COLO668 (cell line): ENCODE measurements around the gene KLHL17.

ENCODE experiments used
- DNase-seq: peaks from one replicate; lab custom pipeline; 2025; ENCODE audit not compliant: unreplicated experiment; lab: John Stamatoyannopoulos, UW

KLHL17 gene

DNA sequence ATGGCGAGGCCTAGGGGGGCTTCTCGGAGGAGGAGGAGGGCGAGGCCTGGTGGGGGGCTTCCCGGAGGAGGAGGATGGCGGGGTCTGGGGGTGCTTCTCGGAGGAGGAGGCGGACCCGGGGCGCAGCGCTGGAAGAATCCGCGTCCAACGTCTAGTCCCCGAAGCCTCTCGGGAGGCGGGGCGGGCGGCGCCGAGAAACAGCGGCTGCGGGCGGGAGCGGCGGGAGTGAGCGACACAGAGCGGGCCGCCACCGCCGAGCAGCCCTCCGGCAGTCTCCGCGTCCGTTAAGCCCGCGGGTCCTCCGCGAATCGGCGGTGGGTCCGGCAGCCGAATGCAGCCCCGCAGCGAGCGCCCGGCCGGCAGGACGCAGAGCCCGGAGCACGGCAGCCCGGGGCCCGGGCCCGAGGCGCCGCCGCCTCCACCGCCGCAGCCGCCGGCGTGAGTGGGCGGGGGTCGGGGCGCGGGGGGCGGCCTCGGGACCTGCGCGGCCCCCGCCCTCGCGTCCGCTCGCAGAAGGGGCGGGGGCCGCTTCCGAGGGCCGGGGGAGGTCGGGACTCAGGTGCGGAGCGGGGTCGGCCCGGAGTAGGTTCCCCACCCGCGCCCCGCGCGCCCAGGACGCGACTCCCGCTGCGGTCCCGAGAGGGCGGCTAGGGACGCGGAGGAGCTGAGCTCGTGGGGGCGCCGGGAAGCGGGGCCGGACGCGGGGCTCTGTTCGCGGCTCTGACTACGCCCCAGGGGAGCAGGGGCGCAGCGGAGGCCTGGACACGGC is at the start of gene KLHL17:
TSS of gene KLHL17 (plus strand) at position 222 of the 769 bp plus-strand sequence. CDS start at position 332, 110 bp downstream.
- DNase-seq: peak; percentile 92

DNA sequence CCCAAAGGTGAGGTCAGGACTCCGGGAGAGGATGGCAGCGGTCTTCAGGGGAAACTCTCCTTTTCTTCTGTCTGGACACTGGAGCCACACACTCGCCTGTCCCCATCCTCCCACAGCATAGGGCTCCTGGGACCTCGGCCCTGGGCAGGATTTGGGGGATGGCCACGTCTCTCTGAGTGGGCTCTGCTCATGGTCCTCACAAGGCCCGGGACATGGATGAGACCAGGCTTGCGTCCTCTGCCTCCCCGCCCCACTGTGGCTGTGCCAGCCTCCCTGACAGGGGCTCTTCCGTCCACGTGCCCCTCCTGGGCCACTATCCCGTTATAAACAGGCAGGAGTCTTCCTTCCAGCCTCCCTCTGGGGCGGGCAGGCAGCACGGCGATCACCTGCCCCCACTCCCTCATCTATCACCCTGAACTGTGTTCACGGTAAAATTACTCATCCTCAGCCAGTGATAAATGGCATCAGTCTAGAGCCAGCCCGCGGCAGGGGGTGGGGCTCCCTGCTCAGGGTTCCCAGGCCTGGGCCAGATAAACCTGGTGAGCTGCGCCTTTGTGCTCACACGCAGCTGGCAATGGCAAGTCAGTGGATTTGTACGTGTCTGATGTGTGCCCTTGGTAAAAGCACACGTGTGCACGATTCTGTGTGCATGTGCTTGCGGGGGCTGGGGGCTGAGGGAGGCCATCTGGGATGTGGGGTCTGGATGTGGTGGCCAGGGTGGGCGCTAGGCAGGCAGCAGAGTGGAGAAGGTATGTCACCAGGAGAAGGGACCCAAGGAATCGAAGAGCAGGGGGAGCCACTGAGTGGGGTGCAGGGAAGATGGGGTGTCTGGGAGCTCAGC is 49.3 kb upstream of the KLHL17 start:
- DNase-seq: peak; percentile 96

DNA sequence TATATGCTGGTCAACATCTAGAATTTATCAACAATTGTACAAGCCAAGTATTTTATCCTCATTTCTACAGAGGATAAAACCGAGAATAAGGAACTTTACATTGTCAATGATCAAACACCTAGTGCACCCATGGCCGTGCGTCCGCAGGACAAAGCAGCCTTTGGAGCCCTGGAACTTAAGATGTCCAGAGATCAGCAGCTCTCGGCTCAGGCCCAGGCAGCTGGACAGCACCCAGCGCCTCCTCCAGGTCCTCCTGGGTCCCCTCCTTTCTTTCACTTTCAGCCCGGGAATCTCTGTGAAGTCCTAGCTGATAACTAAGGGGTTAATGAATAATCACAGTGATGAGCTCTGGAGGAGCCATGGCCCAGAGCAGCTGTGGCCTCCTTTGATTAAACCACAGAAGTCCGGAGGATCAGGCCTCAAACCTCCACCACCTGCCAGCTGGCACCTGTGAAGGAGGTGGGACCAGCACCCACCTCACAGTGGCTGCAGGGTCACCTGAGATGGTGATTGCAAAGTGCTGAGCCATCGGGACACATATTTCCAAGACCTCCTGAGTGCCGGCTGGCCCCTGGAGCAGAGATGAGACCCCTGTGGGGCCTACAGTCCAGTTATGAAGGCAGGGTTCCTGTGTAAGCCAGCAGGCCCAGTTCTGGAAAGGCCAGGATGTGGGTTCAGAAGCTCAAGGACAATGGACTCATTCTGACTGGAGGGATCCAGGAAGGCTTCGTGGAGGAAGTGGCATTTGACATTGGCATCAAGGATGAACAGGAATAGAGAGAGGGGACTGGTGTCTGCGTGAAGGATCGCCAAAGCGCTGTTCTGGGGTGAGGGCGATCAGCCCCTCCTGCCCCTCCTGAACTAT is 48.3 kb upstream of the KLHL17 start:
- DNase-seq: peak; percentile 78

DNA sequence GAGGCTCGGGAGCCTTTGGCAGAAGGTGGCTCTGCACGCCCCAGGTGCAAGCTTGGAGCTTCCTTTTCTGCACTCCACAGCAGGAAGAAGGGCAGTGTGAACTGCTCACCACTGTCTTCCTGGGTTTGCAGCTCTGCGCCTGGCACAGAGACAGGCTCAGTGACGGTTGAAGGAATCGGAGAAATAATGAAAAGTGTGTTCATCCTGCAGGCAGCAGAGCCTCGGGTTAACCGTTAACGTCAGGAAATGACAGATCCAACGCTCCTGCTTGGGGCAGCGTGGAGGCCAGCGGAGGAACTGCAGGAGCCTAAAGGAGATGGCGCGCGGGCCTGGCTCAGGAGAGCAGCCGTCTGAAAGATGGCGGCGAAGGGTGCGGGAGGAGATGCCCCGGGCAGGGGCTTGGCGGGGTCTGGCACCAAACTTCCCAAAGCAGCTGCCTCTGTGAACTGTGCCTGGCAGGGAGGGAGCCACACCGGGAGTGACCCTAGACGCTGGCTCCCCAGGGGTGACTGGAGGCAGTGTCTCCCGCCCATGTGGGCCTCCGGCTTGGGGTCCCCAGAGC is 47.6 kb upstream of the KLHL17 start:
- DNase-seq: no peak

DNA sequence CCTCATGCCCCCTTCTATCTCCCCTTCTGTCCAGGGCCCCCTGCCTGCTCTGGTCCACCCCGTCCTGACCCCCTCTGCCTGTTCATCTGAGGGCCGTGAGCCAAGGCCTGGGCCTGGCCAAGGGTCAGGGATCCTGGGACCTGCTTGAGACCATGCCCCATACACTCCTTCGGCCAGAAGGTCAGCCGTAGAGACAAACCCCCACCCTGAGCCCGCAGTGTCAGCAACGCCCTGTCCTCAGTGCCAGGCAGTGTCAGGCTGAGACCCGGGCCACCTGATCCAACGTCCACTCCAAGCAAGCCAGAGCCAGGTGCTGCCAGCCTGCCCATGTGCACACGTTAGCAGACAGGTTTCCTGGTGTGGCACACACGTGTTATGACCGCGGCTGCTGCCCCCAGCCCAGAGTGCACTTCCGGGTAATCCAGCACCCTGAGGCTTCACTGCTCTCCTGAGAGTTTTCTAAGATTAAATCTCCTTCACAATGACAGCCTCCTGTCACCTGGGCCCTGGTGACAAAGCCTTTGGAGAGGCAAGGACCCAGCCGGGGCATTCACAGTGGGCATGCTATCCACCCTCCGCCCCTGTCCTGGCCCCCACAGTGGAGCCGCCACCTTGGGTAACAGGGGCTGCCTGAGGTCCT is 46.8 kb upstream of the KLHL17 start:
- peak; percentile 64 for DNase-seq

DNA sequence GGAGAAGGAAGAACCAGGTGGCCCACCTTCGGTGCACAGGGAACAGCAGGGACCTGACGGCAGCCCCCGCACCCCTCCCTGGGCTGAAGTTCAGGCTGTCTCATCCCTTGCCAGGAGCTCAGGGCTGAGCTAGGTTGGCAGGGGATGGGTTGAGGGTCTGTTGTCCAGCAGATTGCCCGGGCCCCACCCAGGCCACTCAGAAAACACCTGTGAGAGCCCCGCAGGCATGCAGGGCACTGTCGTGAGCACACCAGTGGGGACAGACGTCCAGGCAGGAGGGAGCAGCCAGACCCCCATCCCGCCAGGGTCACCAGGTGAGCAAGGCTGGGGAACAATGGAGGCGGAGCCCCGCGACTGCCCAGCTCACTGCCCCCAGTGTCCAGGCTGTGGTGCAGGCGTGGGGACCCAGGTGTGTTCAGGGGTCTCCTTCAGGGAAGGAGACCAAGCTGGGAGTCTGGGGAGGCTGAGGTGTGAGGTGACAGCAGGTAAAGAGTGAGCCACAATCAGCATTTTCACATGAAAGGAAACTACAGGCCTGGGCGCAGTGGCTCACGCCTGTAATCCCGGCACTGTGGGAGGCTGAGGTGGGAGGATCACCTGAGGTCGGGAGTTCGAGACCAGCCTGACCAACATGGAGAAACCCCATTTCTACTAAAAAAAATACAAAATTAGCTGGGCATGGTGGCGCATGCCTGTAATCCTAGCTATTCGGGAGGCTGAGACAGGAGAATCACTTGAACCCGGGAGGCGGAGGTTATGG is 46.1 kb upstream of the KLHL17 start:
- DNase-seq: no peak

DNA sequence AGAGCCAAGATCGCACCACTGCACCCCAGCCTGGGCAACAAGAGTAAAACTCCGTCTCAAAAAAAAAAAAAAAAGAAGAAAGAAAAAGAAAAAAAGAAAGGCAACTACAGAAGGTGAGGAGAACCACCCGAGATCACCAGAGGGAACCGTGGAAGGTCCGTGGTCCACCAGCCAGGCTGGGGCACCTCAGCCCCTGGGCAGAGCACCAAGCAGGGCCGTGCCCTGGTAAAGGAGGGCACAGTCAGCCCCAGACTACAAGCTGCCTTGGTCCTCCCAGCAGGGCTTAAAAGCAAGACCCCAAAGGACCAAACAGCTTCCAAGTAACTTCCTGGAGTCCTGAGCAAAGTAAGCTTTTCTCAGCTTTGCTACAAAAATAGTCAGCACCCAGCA is 45.5 kb upstream of the KLHL17 start:
- no peak for DNase-seq

DNA sequence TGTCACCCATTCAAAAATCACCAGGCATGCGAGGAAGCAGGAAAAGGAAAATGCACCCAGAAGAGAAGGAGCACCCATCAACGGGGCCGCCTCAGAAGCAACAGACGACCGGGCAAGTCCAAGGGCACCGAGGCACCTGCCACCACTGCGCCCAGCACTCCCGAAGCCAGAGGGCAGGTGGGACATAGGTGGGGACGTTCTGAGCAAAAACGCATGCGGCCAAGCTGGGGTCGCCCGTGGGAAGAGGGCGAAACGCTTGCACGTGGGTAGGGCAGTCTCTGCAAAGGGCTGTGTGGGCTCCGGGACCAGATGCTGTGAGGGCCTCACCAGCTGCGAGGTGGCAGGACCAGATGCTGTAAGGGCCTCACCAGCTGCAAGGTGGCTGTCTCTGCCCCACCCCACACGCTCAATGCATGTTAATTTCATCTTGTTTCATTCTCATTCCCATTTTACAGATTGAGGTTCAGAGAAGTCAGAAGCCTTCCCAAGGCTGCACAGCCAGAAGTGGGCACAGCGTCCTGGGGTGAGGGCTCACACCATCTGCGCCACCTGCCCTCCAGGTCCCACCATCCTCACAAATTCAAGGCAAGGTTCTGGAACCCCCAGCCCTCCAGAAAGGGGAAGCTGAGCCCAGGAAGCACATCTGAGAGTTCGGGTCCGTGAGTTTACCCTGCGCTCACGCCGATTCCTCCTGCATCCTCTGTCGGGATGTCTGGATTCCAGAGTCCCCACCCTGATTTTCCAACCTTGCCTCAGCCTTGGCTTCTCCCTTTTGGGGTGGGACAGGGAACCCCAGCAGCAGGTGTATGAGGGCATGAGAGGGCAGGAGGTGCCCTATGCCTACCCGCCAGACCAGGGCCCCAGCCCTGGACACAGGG is 44.9 kb upstream of the KLHL17 start:
- no peak for DNase-seq

DNA sequence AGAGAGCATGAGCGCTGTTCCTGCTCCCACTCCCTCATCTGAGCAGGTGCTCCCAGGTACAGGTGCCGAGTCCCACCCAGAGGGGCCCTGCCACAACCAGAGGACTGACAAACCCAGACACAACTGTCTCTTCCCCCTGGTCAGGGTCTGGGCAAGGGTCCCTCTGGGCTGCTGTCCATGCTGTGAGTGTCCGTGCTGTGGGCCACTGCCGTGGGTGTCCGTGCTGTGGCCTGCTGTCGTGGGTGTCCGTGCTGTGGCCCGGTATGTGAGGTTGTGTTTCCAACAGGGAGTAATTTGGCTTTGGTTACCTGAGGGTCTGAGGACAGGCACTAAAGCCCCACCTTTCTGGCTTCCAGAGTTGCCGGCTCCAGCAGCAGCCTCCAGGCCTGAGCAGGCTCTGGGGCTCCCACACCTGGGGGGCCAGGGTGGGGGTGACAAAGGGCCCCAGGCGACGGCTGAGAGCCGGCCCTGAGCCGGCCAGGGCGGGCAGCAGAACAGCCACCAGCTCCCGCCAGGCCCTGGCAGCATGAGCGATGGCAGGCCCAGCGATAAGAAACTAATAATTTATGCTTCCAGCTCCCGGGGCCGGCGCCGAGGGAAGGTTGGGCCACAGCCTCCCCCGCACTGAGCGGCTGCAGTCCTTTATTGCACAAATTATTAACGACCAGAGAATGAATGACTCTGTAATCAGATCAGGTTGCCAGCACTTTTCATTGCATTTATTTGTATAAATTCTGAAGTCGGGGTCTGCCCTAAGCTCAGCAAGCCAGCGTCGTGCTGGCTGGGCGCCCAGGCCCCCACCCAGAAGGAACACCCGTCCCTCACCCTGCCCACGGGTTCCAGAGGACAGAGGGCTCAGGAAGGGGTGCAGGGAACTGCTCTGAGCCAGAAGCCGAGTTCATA is 44.0 kb upstream of the KLHL17 start:
- DNase-seq: no peak

DNA sequence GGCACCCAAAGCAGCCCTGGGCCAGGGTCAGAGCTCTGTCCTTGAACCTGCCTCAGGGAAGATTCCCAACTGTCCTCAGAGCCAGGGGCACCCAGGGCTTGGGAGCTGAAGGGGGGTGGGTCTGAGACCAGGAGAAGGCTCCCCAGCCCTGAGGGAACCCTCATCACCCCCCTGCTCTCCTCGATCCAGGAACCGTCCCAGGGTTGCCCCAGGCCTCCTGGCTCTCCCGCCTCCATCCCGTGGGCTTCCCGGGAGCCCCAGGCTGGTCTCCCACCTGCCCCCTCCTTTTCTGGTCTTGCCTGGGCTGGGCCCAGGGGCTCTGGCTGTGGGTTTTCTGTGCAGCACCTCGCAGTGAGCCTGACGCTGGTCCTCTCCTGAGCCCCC is 43.3 kb upstream of the KLHL17 start:
- DNase-seq: no peak

DNA sequence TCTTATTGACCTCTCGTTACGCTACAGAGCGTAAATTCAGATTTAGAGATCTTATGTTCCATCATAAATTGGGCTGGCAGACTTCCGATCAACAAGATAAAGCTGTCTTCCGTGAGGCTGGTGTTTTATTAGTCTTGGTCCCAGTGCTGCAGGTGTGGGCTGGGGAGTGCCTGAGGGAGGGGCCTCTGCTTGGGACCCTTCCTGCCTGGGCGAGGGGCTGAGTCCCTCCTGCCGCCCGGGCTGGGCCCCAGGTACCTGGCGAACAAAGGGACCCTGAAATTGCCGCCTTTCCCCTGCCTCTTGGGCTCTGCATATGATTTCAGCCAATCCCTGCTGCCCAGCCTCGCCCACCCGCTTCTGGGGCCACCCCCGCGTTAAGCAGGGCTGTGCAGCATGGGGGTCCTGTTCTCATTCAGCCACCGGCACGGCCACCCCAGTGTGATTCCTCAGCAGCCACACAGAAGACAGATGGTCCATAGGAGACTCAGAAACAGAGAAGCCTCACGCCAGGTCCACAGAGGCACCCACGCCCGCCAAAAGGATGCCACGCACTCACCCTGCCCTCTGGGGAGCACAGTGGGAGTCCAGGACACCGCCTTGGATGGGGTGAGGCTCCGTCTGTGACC is 42.8 kb upstream of the KLHL17 start:
- no peak for DNase-seq

DNA sequence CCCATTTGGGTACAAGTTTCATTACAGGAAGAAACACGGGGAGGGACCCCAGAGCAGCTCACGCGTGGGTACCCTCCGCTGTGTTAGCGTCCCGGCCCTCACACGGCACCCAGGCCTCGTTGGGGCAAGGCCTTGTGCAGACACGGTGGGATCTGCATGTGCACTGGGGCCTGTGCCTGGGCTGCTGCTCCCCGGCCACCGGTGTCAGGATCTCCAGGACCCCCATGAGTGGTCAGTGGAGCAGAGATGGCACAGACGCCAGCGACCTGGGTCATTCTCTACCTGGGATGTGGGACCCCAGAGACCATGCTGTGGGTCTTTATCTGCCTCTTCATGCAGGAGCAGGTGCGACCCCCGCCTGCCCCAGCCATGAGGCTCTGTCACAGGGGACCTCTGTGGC is 42.0 kb upstream of the KLHL17 start:
- DNase-seq: no peak

DNA sequence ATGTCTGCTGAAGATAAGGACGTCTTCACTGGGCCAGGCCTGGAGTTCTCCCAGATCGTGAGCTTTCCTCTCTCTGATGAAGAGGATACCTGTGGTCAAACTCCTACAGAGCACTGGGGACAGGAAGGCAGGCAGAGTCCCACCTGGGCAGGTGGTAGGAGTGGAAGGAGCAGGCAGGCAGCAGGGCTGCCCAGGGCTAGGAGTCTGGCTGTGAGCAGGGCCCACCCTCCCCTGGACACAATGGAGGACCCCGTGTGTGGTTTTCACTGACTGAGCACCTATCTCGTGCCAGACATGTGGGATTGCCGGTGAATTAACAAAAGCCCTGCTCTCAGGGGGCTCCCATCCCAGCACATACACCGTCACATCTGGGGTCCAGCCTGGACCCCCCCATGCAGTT is 41.5 kb upstream of the KLHL17 start:
- no peak for DNase-seq

DNA sequence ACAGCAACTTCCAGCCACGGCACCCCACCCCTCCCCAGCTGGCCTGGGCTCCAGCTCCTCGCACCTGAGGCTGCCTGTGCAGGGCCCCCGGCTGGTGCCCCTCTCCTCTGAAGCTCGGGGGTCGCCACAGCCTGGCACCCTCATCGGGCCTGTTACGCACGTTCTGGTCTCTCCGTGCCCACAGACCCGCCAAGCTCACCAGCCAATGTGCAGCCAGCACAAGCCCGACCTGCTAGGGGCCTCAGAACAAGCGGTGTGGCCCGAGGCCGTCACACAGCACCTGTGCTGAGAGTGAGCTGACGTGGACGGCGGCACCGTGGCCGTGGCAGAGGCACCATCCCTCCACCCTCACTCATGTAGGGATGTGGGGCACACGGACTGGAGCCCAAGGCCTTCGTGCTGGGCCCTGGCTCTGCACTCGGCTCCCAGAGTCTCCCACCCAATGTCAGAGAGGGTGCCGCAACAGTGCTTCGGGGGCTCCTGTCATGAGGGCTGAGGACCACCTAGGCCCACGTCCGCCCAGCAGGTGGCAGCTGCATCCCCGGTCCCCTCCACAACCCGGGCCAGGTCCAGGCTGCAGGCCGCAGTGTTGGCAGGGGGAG is 41.0 kb upstream of the KLHL17 start:
- DNase-seq: no peak

DNA sequence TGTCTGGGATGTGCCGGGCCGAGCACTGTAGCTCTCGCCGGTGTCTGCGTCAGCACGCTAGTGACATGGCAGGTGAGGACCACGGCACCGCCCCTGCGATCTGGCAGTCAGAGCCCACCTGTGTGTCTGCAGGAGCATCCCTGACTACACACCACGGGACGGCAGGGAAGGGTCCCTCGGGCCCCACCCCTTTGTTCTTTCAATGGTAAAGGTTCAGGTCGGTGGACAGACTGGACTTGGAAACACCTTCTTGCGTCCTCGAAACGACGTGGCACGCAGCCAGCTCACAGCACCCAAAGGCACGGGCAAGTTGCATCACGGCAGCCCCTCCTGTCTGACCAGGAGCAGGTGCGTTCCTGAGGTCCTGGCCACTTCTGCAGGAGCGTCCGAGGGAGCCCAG is 40.4 kb upstream of the KLHL17 start:
- DNase-seq: peak; percentile 62

DNA sequence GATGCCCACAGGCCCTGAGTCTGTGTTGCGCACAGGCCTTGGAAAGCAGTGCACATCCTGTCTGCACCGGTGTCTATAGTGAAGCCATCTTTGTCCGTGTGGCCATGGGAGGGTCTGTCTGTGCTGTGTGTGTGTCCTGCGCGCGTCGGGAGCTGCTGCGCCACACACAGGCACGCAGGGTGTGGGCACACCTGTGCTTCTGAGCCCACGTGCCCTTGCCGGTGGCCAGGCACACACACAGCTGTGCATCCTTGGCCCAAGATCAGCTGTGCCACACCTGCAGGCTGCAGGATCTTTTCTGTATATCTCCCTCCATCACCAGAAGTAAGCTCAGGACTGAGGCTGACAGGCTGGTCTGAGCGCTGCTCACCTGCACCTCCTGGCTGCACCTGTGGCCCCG is 39.9 kb upstream of the KLHL17 start:
- peak; percentile 62 for DNase-seq
